Astrocyte (in vitro differentiated cells and primary cell): ENCODE results near the gene RNF207.

ENCODE experiments used
- EZH2 ChIP-seq: IDR thresholded peaks from 2 replicates; pipeline ENCODE4 v1.6.1; 2012; ENCODE audit warnings: mild to moderate bottlenecking, low read length, inconsistent platforms; ENCODE audit not compliant: insufficient read depth
- TF ChIP-seq, protein P1 (sequence below): IDR thresholded peaks from 2 replicates; pipeline ENCODE4 v1.5.1; 2011; ENCODE audit warnings: low read depth, mild to moderate bottlenecking, inconsistent platforms, low read length, moderate library complexity; ENCODE audit not compliant: insufficient read depth

DNA sequence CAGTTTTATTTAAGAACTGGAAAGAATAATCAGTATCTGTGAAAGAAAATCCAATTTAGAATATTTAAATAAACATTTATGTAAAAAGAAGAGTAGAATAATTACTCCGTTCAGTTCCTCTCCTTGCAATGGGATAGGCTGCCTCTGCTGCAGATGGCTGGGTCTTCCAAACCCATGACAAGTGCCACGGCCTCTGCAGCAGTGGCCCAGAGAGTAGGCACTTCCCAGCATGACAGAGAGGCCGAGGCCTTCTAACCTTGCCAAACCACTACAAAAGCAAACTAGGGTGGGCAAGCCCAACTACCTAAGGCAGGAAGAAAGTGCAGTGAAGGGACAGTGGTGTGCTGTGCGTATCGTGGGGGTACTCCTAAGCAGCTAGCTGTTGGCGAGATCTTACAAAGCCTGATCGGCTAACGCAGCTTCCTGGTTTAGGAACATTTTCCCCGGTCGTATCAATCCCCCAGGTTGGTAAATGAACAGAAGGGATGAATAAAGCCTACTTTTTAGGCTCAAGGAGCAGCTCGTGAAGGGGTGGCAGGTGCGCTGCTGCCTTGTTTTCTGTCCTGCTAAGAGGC is 15.4 kb downstream of the RNF207 start:
- TF ChIP-seq, protein P1, sequence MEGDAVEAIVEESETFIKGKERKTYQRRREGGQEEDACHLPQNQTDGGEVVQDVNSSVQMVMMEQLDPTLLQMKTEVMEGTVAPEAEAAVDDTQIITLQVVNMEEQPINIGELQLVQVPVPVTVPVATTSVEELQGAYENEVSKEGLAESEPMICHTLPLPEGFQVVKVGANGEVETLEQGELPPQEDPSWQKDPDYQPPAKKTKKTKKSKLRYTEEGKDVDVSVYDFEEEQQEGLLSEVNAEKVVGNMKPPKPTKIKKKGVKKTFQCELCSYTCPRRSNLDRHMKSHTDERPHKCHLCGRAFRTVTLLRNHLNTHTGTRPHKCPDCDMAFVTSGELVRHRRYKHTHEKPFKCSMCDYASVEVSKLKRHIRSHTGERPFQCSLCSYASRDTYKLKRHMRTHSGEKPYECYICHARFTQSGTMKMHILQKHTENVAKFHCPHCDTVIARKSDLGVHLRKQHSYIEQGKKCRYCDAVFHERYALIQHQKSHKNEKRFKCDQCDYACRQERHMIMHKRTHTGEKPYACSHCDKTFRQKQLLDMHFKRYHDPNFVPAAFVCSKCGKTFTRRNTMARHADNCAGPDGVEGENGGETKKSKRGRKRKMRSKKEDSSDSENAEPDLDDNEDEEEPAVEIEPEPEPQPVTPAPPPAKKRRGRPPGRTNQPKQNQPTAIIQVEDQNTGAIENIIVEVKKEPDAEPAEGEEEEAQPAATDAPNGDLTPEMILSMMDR = no peak
- TF ChIP-seq EZH2 = no peak
